NCI-H446 treated with DMSO at 0.1 percent for 48 hours (cell line): Measurements from ENCODE around the gene CYP4V2.

Experiments used
- DNase-seq: peaks from one replicate; lab custom pipeline; 2025; lab: John Stamatoyannopoulos, UW

Gene CYP4V2

GRCh38 chr4:186189656-186190055 is 1.7 kb upstream of the CYP4V2 start:
- DNase-seq = no peak

GRCh38 chr4:186190581-186191199 is 677 bp upstream of the CYP4V2 start:
- DNase-seq = no peak

GRCh38 chr4:186192066-186192612 is 772 bp downstream of the CYP4V2 start:
- DNase-seq = no peak

GRCh38 chr4:186193851-186194250 is 2.5 kb downstream of the CYP4V2 start:
- DNase-seq = no peak

GRCh38 chr4:186196063-186196462 is 4.7 kb downstream of the CYP4V2 start:
- DNase-seq = no peak

- DNase-seq = no peak
Measured at GRCh38 chr4:186200516-186200915, 9.1 kb downstream of the CYP4V2 start.

GRCh38 chr4:186201010-186201409 is 9.6 kb downstream of the CYP4V2 start:
- no peak for DNase-seq

- DNase-seq = no peak
Measured at GRCh38 chr4:186201535-186202230, 10.3 kb downstream of the CYP4V2 start.

GRCh38 chr4:186202490-186203140 is 11.2 kb downstream of the CYP4V2 start:
- DNase-seq = no peak

GRCh38 chr4:186203406-186203805 is 12.0 kb downstream of the CYP4V2 start:
- DNase-seq = no peak

GRCh38 chr4:186204103-186204559 is 12.8 kb downstream of the CYP4V2 start:
- DNase-seq = no peak

- no peak for DNase-seq
Measured at GRCh38 chr4:186204686-186205085, 13.3 kb downstream of the CYP4V2 start.

- no peak for DNase-seq
Measured at GRCh38 chr4:186205156-186205555, 13.8 kb downstream of the CYP4V2 start.

GRCh38 chr4:186216465-186217024 is 25.2 kb downstream of the CYP4V2 start:
- DNase-seq = no peak

GRCh38 chr4:186217733-186218293 is 26.4 kb downstream of the CYP4V2 start:
- no peak for DNase-seq

- no peak for DNase-seq
Measured at GRCh38 chr4:186221624-186222023, 30.3 kb downstream of the CYP4V2 start.

GRCh38 chr4:186225848-186226247 is 34.5 kb downstream of the CYP4V2 start:
- DNase-seq = no peak

- no peak for DNase-seq
Measured at GRCh38 chr4:186226521-186227189, 35.3 kb downstream of the CYP4V2 start.

- no peak for DNase-seq
Measured at GRCh38 chr4:186227221-186227620, 35.9 kb downstream of the CYP4V2 start, which contains the start of gene KLKB1. TSS of gene KLKB1 (plus strand) at chr4:186227507. CDS start at chr4:186228196, 689 bp downstream.

GRCh38 chr4:186227744-186228513 is 36.6 kb downstream of the CYP4V2 start:
- DNase-seq = no peak

- no peak for DNase-seq
Measured at GRCh38 chr4:186228514-186228894, 37.1 kb downstream of the CYP4V2 start.
